Upper lobe of left lung (tissue), 4 donors: ENCODE data around the gene SPTAN1.

Experiments used
- EP300 ChIP-seq, 4 donors: sonication (generic); formaldehyde crosslinking; IDR thresholded peaks; one replicate each; pipeline ENCODE4 v1.5.1; 2017; ENCODE audit warnings: antibody characterized with exemption in 4 of 4, control low read depth in 2 of 4
- POLR2A ChIP-seq, 4 donors: fragments of 450-650 bp; IDR thresholded peaks; one replicate each; pipeline ENCODE4 v1.5.1; 2016 to 2017; ENCODE audit warnings: antibody characterized with exemption in 4 of 4, mild to moderate bottlenecking in 2 of 4
- POLR2AphosphoS5 ChIP-seq, 2 donors: sonication (generic); formaldehyde crosslinking; IDR thresholded peaks; one replicate each; pipeline ENCODE4 v1.5.1; 2017; ENCODE audit warnings: antibody characterized with exemption in 2 of 2
- TF ChIP-seq, protein P1 (sequence below), 6 experiments: fragments of 450-650 bp in 4 of 6; fragments of 200-600 bp in 2 of 6; sonication (generic) in 2 of 6; IDR thresholded peaks; one replicate each; pipeline ENCODE4 v1.5.1; 2016 to 2019; ENCODE audit warnings: antibody characterized with exemption in 6 of 6

DNA sequence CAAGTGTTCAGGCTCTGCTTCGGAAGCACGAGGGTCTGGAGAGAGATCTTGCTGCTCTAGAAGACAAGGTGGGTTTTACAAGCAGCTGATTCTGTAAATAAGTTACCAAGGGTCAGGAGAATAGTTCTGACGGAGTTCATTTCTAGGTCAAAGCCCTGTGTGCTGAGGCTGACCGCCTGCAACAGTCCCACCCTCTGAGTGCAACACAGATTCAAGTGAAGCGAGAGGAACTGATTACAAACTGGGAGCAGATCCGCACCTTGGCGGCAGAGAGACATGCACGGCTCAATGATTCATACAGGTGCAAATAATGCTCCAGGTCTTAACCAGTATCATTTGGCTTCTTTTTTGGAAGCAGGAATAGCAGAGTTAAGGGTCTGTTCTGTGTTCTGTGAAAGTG, 24.8 kb downstream of the SPTAN1 start:
- TF ChIP-seq, protein P1, sequence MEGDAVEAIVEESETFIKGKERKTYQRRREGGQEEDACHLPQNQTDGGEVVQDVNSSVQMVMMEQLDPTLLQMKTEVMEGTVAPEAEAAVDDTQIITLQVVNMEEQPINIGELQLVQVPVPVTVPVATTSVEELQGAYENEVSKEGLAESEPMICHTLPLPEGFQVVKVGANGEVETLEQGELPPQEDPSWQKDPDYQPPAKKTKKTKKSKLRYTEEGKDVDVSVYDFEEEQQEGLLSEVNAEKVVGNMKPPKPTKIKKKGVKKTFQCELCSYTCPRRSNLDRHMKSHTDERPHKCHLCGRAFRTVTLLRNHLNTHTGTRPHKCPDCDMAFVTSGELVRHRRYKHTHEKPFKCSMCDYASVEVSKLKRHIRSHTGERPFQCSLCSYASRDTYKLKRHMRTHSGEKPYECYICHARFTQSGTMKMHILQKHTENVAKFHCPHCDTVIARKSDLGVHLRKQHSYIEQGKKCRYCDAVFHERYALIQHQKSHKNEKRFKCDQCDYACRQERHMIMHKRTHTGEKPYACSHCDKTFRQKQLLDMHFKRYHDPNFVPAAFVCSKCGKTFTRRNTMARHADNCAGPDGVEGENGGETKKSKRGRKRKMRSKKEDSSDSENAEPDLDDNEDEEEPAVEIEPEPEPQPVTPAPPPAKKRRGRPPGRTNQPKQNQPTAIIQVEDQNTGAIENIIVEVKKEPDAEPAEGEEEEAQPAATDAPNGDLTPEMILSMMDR (IDR thresholded peaks at IDR 0.05) = no peak
- TF ChIP-seq POLR2A (IDR thresholded peaks at IDR 0.05) = no peak
- no peak for TF ChIP-seq EP300 (IDR thresholded peaks at IDR 0.05)
- no peak for TF ChIP-seq POLR2AphosphoS5 (IDR thresholded peaks at IDR 0.05)
